Sigmoid colon (tissue), 7 donors: ENCODE measurements around the gene MORC2. TPM values are rescaled to one million over a fixed set of nuclear protein-coding genes. Genes with fewer than 3 reads are reported as not detected.

Source experiments
- DNase-seq: peaks from one replicate; pipeline ENCODE4 v3.0.0-alpha.2; 2019
- H3K27ac ChIP-seq, 4 donors: fragments of 200-600 bp; sonication (generic); one replicate each; pipeline ENCODE4 v1.5.1; 2016 to 2019; ENCODE audit warnings: mild to moderate bottlenecking in 1 of 4
- H3K27me3 ChIP-seq, 3 donors: fragments of 200-600 bp; sonication (generic); one replicate each; pipeline ENCODE4 v1.5.1; 2019; ENCODE audit warnings: mild to moderate bottlenecking in 1 of 3
- H3K36me3 ChIP-seq, 4 donors: fragments of 200-600 bp; sonication (generic); one replicate each; pipeline ENCODE4 v1.5.1; 2016 to 2019
- H3K4me1 ChIP-seq, 4 donors: fragments of 200-600 bp; sonication (generic); one replicate each; pipeline ENCODE4 v1.5.1; 2017 to 2019
- H3K4me3 ChIP-seq, 4 donors: fragments of 200-600 bp; sonication (generic); one replicate each; pipeline ENCODE4 v1.5.1; 2017 to 2019; ENCODE audit warnings: mild to moderate bottlenecking in 2 of 4, moderate library complexity in 1 of 4
- H3K9me3 ChIP-seq, 4 donors: fragments of 200-600 bp in 3 of 4; sonication (generic) in 3 of 4; one replicate each; pipeline versions ENCODE4 v1.5.1 to v1.6.1; 2013 to 2019
- CTCF ChIP-seq, 4 experiments: fragments of 450-650 bp in 3 of 4; fragments of 200-600 bp in 1 of 4; IDR thresholded peaks; one replicate each; pipeline ENCODE4 v1.5.1; 2016 to 2019; ENCODE audit warnings: antibody characterized with exemption in 4 of 4, mild to moderate bottlenecking in 3 of 4, moderate library complexity in 2 of 4
- EP300 ChIP-seq, 4 donors: sonication (generic); formaldehyde crosslinking; IDR thresholded peaks; one replicate each; pipeline ENCODE4 v1.6.1; 2017; ENCODE audit warnings: antibody characterized with exemption in 4 of 4
- POLR2A ChIP-seq, 2 donors: fragments of 450-650 bp; IDR thresholded peaks; one replicate each; pipeline ENCODE4 v1.6.1; 2016; ENCODE audit warnings: antibody characterized with exemption in 2 of 2, mild to moderate bottlenecking in 2 of 2, moderate library complexity in 2 of 2
- POLR2AphosphoS5 ChIP-seq, 4 donors: sonication (generic); formaldehyde crosslinking; IDR thresholded peaks; one replicate each; pipeline ENCODE4 v1.6.1; 2017; ENCODE audit warnings: antibody characterized with exemption in 4 of 4
- WGBS, 2 donors: extraction: QIAGEN DNeasy Blood & Tissue Kit; methylation state at CpG; one replicate each; pipeline ENCODE4 v1.1.7; 2013; 5-methylcytosine and 5-hydroxymethylcytosine counted together
- intact Hi-C: fragments of 100-400 bp; cut with DNase I; formaldehyde crosslinking; loops from one replicate; pipeline ENCODE4 v1.15.1; 2023
- polyA plus RNA-seq, 3 donors: library from polyadenylated mRNA; stranded (reverse); fragments of 200-250 nt; gene quantifications; one replicate each; pipeline ENCODE4 v1.2.3, GENCODE V29; 2013
- total RNA-seq, 4 donors: library from RNA; depleted of rRNA; stranded (reverse); fragments of >200 nt; gene quantifications; one replicate each; pipeline ENCODE4 v1.1.0, GENCODE V29; 2016
- donor health status: healthy with polysubstance abuse.
- donor health status: Bipolar disorder and iron deficiency.
- donor health status: healthy.

MORC2 gene
- total and polyA plus RNA-seq, 7 donors = 4.6 to 42.1 (median 15.0) TPM

GRCh38 chr22:30894371-30894740, 74.2 kb downstream of the MORC2 start:
- Histone ChIP-seq H3K36me3 (peaks cover 0 to 18% (median 0%) of the 10 kb centered on the region in 4 donors), H3K4me1 (no peaks in the 10 kb centered on the region), H3K9me3 (peaks cover 0 to 11% (median 3%) of the 10 kb centered on the region in 4 donors), H3K27me3 (no peaks in the 10 kb centered on the region), H3K4me3 (no peak overlapping the region), H3K27ac (no peak overlapping the region)
- 80 to 92% methylated on average over 3 of the region's 3 CpGs for WGBS, 2 donors
- TF ChIP-seq POLR2A (IDR thresholded peaks at IDR 0.05) = no peak
- TF ChIP-seq EP300 (IDR thresholded peaks at IDR 0.05) = no peak
- no peak for TF ChIP-seq POLR2AphosphoS5 (IDR thresholded peaks at IDR 0.05)
- TF ChIP-seq CTCF (IDR thresholded peaks at IDR 0.05) = no peak
- DNase-seq = no peak
- intact Hi-C loops = no loop called here

DNA sequence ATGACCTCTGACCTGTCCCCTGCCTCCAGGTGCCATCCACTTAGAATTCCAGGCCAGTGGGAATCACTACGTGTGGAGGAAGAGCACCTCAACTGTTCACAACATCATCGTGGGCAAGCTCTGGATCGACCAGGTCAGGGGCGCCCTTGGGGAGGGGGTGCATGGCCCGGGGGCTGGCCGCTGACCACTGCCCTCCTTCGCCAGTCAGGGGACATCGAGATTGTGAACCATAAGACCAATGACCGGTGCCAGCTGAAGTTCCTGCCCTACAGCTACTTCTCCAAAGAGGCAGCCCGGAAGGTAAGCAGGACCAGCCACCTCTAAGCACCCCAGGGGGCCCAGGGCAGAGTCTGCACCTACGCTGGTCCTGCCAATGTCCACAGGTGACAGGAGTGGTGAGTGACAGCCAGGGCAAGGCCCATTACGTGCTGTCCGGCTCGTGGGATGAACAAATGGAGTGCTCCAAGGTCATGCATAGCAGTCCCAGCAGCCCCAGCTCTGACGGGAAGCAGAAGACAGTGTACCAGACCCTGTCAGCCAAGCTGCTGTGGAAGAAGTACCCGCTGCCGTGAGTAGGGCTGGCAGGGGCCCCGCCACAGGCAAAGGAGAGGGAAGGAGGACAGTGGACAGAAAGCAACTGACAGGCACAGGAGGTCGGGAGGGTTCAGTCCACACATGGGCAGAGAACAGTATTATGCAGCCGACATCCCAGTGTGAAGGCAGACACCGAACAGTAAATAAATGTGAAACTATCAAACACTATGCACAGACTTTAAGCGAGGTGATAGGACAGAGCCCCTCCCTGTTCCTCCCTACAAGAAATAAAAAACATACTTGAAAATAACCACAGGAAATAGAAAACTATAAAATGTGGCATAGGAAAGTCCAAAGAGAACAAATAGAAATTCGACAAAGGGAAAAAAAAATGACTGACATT, 74.9 kb downstream of the MORC2 start:
- Histone ChIP-seq H3K36me3 (peaks cover 0 to 17% (median 0%) of the 10 kb centered on the region in 4 donors), H3K4me1 (no peaks in the 10 kb centered on the region), H3K9me3 (peaks cover 0 to 4% (median 0%) of the 10 kb centered on the region in 4 donors), H3K27ac (no peak overlapping the region), H3K4me3 (no peak overlapping the region), H3K27me3 (no peaks in the 10 kb centered on the region)
- TF ChIP-seq CTCF (IDR thresholded peaks at IDR 0.05) (no peak), POLR2AphosphoS5 (IDR thresholded peaks at IDR 0.05) (no peak), POLR2A (IDR thresholded peaks at IDR 0.05) (no peak), EP300 (IDR thresholded peaks at IDR 0.05) (no peak)
- intact Hi-C loops = no loop called here
- WGBS, 2 donors = 82 to 86% methylated on average over 23 of the region's 23 CpGs
- no peak for DNase-seq

DNA sequence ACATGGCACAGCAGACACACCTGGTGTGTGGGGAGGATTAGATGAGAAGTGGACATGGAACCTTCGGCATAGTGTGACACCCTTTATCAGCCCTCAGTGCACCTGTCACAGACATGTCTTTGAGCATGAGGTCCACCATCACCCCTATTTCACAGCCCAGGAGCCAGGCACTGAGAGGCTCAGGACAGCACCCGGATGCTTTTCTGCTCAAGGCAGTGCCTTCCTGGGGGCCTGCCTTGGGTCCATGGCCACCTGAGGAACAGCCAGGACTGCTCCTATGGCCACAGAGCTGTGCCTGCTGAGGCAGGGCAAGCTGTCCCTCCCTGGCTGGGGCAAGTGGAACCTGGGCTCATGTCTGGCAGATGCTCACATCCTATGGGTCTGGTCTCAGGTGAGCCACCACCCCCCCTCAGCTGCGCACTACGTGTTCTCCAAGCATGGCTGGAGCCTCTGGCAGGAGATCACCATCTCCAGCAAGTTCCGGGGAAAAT, 75.8 kb downstream of the MORC2 start:
- intact Hi-C loops = no loop called here
- no peak for DNase-seq
- no peaks in the 10 kb centered on the region for H3K27me3 ChIP-seq
- 97% methylated on average over 5 of the region's 5 CpGs for WGBS, 2 donors
- no peaks in the 10 kb centered on the region for H3K9me3 ChIP-seq
- no peak for TF ChIP-seq POLR2AphosphoS5 (IDR thresholded peaks at IDR 0.05)
- no peak for TF ChIP-seq POLR2A (IDR thresholded peaks at IDR 0.05)
- no peak for TF ChIP-seq EP300 (IDR thresholded peaks at IDR 0.05)
- H3K27ac ChIP-seq = no peak overlapping the region
- H3K4me1 ChIP-seq = no peaks in the 10 kb centered on the region
- H3K36me3 ChIP-seq = peaks cover 0 to 17% (median 0%) of the 10 kb centered on the region in 4 donors
- H3K4me3 ChIP-seq = no peak overlapping the region

- intact Hi-C loops = no loop called here
- Histone ChIP-seq H3K36me3 (peaks cover 0 to 17% (median 0%) of the 10 kb centered on the region in 4 donors), H3K4me1 (no peaks in the 10 kb centered on the region), H3K4me3 (no peak overlapping the region), H3K9me3 (no peaks in the 10 kb centered on the region), H3K27ac (no peak overlapping the region), H3K27me3 (no peaks in the 10 kb centered on the region)
- TF ChIP-seq POLR2A (IDR thresholded peaks at IDR 0.05) = no peak
- no peak for TF ChIP-seq CTCF (IDR thresholded peaks at IDR 0.05)
- no peak for TF ChIP-seq EP300 (IDR thresholded peaks at IDR 0.05)
- TF ChIP-seq POLR2AphosphoS5 (IDR thresholded peaks at IDR 0.05) = no peak
- no peak for DNase-seq
- WGBS, 2 donors = 91 to 93% methylated on average over 8 of the region's 8 CpGs
Measured at GRCh38 chr22:30892286-30892685, 76.3 kb downstream of the MORC2 start.

GRCh38 chr22:30891781-30892180, 76.8 kb downstream of the MORC2 start:
- no peak for DNase-seq
- Histone ChIP-seq H3K4me1 (no peaks in the 10 kb centered on the region), H3K27me3 (no peaks in the 10 kb centered on the region), H3K27ac (no peak overlapping the region), H3K4me3 (no peak overlapping the region), H3K36me3 (peaks cover 0 to 17% (median 0%) of the 10 kb centered on the region in 4 donors), H3K9me3 (no peaks in the 10 kb centered on the region)
- TF ChIP-seq CTCF (IDR thresholded peaks at IDR 0.05) (no peak), EP300 (IDR thresholded peaks at IDR 0.05) (no peak), POLR2AphosphoS5 (IDR thresholded peaks at IDR 0.05) (no peak), POLR2A (IDR thresholded peaks at IDR 0.05) (no peak)
- 80 to 89% methylated on average over 6 of the region's 6 CpGs for WGBS, 2 donors
- intact Hi-C loops = no loop called here
